Fibroblast of lung (primary cell): ENCODE data around the gene PRELID3B. TPM values are rescaled to one million over a fixed set of nuclear protein-coding genes. Genes with fewer than 3 reads are reported as not detected.
A peak's percentile ranks its signal among the peaks of the same experiment; 100 is the strongest.

Experiments
- DNase-seq, 2 donors: peaks; one replicate each; pipeline versions ENCODE4 v3.0.0 to v3.0.0-alpha.2; 2010; ENCODE audit warnings: low read depth in 2 of 2
- H2AFZ ChIP-seq: 2 replicates; pipeline ENCODE4 v1.5.1; 2012; ENCODE audit warnings: low read length, control low read depth, inconsistent platforms
- H3K27ac ChIP-seq: 2 replicates; pipeline ENCODE4 v1.5.1; 2011; ENCODE audit warnings: low read length, control low read depth; ENCODE audit not compliant: insufficient read depth
- H3K27me3 ChIP-seq: 2 replicates; pipeline ENCODE4 v1.5.1; 2011; ENCODE audit warnings: mild to moderate bottlenecking, low read length; ENCODE audit not compliant: control insufficient read depth, insufficient read depth
- H3K36me3 ChIP-seq: 2 replicates; pipeline ENCODE4 v1.5.1; 2011; ENCODE audit warnings: low read length; ENCODE audit not compliant: control insufficient read depth, insufficient read depth
- H3K4me1 ChIP-seq: 2 replicates; pipeline ENCODE4 v1.5.1; 2011; ENCODE audit warnings: low read length; ENCODE audit not compliant: control insufficient read depth, insufficient read depth; ENCODE audit errors: extremely low read depth
- H3K4me2 ChIP-seq: 2 replicates; pipeline ENCODE4 v1.5.1; 2011; ENCODE audit warnings: low read length, control low read depth; ENCODE audit not compliant: insufficient read depth; ENCODE audit errors: extremely low read depth
- H3K4me3 ChIP-seq, 4 experiments: fragments of 200-600 bp in 1 of 4; sonication (generic) in 1 of 4; replicated peaks in 1 of 4; 2 replicates each; pipeline ENCODE4 v1.5.1; 2011 to 2016; ENCODE audit warnings: low read length in 4 of 4, low read depth in 3 of 4, mild to moderate bottlenecking in 3 of 4, control low read depth in 2 of 4, inconsistent platforms in 1 of 4, mixed read lengths in 1 of 4; ENCODE audit not compliant: insufficient read depth in 1 of 4; ENCODE audit errors: control extremely low read depth in 1 of 4
- H3K79me2 ChIP-seq: 2 replicates; pipeline ENCODE4 v1.5.1; 2012; ENCODE audit warnings: mild to moderate bottlenecking, low read length, inconsistent platforms; ENCODE audit not compliant: control insufficient read depth, insufficient read depth
- H3K9ac ChIP-seq: 2 replicates; pipeline ENCODE4 v1.5.1; 2011; ENCODE audit warnings: mild to moderate bottlenecking, low read length, control low read depth; ENCODE audit not compliant: insufficient read depth
- H3K9me3 ChIP-seq: 2 replicates; pipeline ENCODE4 v1.5.1; 2012; ENCODE audit warnings: low read depth, low read length; ENCODE audit not compliant: control insufficient read depth, insufficient read depth
- H4K20me1 ChIP-seq: 2 replicates; pipeline ENCODE4 v1.5.1; 2011; ENCODE audit warnings: low read length; ENCODE audit not compliant: control insufficient read depth, insufficient read depth; ENCODE audit errors: extremely low read depth
- EZH2 ChIP-seq: IDR thresholded peaks from 2 replicates; pipeline ENCODE4 v1.5.1; 2012; ENCODE audit warnings: low read length, control low read depth, mild to moderate bottlenecking; ENCODE audit errors: missing control alignments
- polyA minus RNA-seq: library from RNA; depleted of rRNA, polyadenylated mRNA; stranded (reverse); fragments of >200 nt; gene quantifications from 2 replicates; pipeline ENCODE4 v1.2.3, GENCODE V29; 2011; ENCODE audit warnings: low replicate concordance
- polyA plus RNA-seq, 2 donors: library from polyadenylated mRNA; depleted of rRNA in 1 of 2; stranded (reverse) in 1 of 2; unstranded in 1 of 2; fragments of >200 nt; gene quantifications; 2 replicates each; pipeline ENCODE4 v1.2.1, GENCODE V29; 2011 to 2012; ENCODE audit warnings: missing spikeins in 1 of 2
- total RNA-seq: library from RNA; depleted of rRNA; stranded (reverse); fragments of >200 nt; gene quantifications from 2 replicates; pipeline ENCODE4 v1.2.1, GENCODE V29; 2014
- TF ChIP-seq, protein P1 (sequence below), 2 donors: IDR thresholded peaks in 1 of 2; conservative IDR thresholded peaks in 1 of 2; 1 replicate in 1 of 2; 2 replicates in 1 of 2; pipeline ENCODE4 v1.5.1; 2011 to 2012; ENCODE audit warnings: low read length in 2 of 2, control low read depth in 1 of 2, inconsistent platforms in 1 of 2, low read depth in 1 of 2, mild to moderate bottlenecking in 1 of 2

Gene PRELID3B
- total RNA-seq (89.9 and 127 TPM in 2 replicates), polyA plus RNA-seq (64.5 and 66.6 TPM in 2 replicates), polyA minus RNA-seq (86.0 and 106 TPM in 2 replicates)
- 40.0 and 43.0 TPM in 2 replicates for polyA plus RNA-seq (2012)

DNA sequence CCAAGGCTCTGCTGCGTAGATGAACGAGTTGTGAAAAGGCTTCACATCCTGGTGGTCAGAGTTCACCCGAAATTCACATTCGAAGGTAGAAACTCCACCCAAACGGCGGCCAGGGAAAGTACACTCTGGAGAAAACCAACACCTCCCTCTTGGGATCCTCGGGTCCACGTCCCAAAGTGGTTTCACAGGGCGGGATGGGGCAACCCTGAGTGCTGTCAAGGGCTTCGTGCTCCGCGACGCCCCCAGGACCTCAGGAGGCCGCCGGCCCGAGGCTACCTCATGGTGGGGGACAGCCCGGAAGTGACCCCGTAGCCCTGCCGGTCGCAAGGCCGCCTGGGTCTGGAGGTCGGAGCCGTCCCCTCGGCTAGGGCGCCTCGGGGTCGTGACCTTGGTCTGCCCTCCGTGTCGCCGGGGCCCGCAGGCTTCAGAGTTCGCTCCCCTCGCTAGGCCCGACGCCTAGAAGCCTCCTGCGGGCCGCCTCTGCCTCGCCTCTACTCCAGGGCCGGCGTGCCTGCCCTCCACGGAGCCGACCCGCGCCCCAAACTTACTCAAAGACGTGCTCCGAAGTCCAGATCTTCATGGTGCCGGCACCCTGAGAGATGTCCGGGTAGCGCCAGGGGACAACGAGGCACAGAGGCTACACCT lies at the start of gene PRELID3B:
TSS of gene PRELID3B (minus strand) at position 636 of the 645 bp plus-strand sequence. CDS start at position 580, 56 bp downstream.
- Histone ChIP-seq H3K27ac (peak within 1 kb of the TSS; percentile 52), H3K4me1 (peaks cover 5% of the 10 kb centered on the region), H3K4me3 (peak within 1 kb of the TSS; percentile 74 to 93 (median 86)), H3K4me2 (peak within 1 kb of the TSS; percentile 86), H3K9me3 (no peaks in the 10 kb centered on the region), H3K9ac (peak within 1 kb of the TSS; percentile 66), H3K27me3 (no peaks in the 10 kb centered on the region), H3K79me2 (peaks cover 46% of the 10 kb centered on the region), H4K20me1 (no peaks in the 10 kb centered on the region), H3K36me3 (peaks cover 2% of the 10 kb centered on the region), H2AFZ (peak within 1 kb of the TSS; percentile 94)
- peak; percentile 11 to 20 for DNase-seq
- TF ChIP-seq, protein P1, sequence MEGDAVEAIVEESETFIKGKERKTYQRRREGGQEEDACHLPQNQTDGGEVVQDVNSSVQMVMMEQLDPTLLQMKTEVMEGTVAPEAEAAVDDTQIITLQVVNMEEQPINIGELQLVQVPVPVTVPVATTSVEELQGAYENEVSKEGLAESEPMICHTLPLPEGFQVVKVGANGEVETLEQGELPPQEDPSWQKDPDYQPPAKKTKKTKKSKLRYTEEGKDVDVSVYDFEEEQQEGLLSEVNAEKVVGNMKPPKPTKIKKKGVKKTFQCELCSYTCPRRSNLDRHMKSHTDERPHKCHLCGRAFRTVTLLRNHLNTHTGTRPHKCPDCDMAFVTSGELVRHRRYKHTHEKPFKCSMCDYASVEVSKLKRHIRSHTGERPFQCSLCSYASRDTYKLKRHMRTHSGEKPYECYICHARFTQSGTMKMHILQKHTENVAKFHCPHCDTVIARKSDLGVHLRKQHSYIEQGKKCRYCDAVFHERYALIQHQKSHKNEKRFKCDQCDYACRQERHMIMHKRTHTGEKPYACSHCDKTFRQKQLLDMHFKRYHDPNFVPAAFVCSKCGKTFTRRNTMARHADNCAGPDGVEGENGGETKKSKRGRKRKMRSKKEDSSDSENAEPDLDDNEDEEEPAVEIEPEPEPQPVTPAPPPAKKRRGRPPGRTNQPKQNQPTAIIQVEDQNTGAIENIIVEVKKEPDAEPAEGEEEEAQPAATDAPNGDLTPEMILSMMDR (conservative IDR thresholded peaks at IDR 0.05 in 1 of 2, IDR thresholded peaks at IDR 0.05 in 1 of 2; ENCODE audit: low read depth in 1 of 2, low read length in 2 of 2) = no peak
- no peak for TF ChIP-seq EZH2

DNA sequence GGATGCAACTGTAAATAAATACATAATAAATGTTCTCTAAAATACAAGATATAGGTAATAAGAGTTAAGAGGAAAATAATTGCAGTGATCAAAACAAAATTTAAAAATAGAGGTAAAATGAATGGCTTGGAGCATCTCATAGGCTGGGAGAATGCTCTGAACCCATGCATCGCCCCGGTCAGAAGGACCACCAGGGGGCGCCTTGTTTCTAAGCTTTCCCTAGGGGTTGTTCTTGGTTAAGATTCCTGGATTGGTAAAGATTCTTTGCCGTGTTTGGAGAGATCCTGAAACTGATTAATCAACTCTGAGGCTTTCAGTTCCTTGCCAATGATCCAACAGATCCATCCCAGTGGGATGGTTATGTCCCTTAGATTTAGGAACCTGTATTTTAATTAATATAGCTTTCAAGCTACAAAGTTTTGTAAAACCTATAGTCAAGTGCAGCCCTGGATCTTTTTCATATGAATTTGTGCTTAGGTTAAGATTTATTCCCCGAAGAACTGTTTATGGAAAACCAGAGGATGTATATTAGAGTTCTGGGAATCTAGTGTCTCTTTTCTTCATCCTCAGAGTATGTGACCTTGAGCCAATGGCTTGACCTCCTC lies 45.3 kb upstream of the PRELID3B start:
- no peaks in the 10 kb centered on the region for H3K9me3 ChIP-seq
- H3K36me3 ChIP-seq = no peaks in the 10 kb centered on the region
- TF ChIP-seq, protein P1 (conservative IDR thresholded peaks at IDR 0.05 in 1 of 2, IDR thresholded peaks at IDR 0.05 in 1 of 2; ENCODE audit: low read depth in 1 of 2, low read length in 2 of 2) = peak; percentile 87 to 92
- no peak for TF ChIP-seq EZH2
- H3K9ac ChIP-seq = no peak overlapping the region
- no peak overlapping the region for H3K4me3 ChIP-seq
- H4K20me1 ChIP-seq = no peaks in the 10 kb centered on the region
- no peaks in the 10 kb centered on the region for H3K27me3 ChIP-seq
- no peaks in the 10 kb centered on the region for H3K79me2 ChIP-seq
- no peaks in the 10 kb centered on the region for H3K4me1 ChIP-seq
- no peak overlapping the region for H3K4me2 ChIP-seq
- no peak overlapping the region for H3K27ac ChIP-seq
- DNase-seq = peak; percentile 25 to 62
- H2AFZ ChIP-seq = no peak overlapping the region

DNA sequence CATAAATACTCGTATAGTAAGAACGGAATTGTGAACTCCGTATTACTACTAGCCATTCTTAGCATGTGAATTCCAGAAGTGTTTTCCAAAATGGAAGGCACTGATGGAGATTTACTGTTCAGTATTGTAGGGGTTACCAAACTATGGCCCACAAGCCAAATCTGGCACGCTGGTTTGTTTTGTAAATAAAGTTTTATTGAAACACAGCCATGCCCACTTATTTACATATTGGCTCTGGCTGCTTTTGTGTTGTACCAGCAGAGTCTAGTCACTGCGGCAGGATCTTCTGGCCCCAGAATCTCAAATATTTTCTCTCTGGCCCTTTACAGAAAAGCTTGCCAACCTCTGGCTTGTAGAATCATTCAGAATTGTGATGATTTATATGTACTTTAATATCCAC lies 44.3 kb upstream of the PRELID3B start:
- Histone ChIP-seq H3K4me1 (no peaks in the 10 kb centered on the region), H3K9me3 (no peaks in the 10 kb centered on the region), H4K20me1 (no peaks in the 10 kb centered on the region), H3K4me3 (no peak overlapping the region), H3K79me2 (no peaks in the 10 kb centered on the region), H3K4me2 (no peak overlapping the region), H2AFZ (no peak overlapping the region), H3K27ac (no peak overlapping the region), H3K27me3 (no peaks in the 10 kb centered on the region), H3K9ac (no peak overlapping the region), H3K36me3 (no peaks in the 10 kb centered on the region)
- DNase-seq = no peak
- no peak for TF ChIP-seq EZH2
- TF ChIP-seq, protein P1 (conservative IDR thresholded peaks at IDR 0.05 in 1 of 2, IDR thresholded peaks at IDR 0.05 in 1 of 2; ENCODE audit: low read depth in 1 of 2, low read length in 2 of 2) = no peak
